Activated gamma-delta T cell treated with anti-CD3 and anti-CD28 coated beads, Interleukin-2, amount 50 U/mL, for 16 hours (primary cell): Measurements from ENCODE around the gene BBS12.
A peak's percentile ranks its signal among the peaks of the same experiment; 100 is the strongest.

ENCODE experiments used
- DNase-seq: peaks from one replicate; pipeline ENCODE4 v3.0.0-alpha.2; 2020; ENCODE audit warnings: low read depth

BBS12 gene

DNA sequence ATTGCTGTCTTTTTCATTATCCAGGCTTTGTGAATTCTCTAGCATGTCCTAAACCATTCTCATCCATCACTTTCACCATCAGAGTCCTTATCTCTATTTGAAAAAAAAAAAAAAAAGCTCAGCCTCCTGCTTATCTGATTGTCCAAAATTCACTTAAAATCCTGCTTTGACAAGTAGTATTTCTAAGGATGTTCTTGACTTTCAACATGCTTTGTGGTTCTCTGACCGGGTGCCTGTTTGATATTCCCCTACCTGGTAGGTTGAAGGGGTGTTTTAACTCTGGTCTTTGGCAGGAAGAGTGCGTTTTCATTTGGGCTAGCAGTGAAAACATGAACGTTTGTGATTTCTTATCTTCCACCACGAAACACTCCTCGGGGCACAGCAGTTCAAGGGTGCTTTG is 17.3 kb upstream of the BBS12 start:
- no peak for DNase-seq

DNA sequence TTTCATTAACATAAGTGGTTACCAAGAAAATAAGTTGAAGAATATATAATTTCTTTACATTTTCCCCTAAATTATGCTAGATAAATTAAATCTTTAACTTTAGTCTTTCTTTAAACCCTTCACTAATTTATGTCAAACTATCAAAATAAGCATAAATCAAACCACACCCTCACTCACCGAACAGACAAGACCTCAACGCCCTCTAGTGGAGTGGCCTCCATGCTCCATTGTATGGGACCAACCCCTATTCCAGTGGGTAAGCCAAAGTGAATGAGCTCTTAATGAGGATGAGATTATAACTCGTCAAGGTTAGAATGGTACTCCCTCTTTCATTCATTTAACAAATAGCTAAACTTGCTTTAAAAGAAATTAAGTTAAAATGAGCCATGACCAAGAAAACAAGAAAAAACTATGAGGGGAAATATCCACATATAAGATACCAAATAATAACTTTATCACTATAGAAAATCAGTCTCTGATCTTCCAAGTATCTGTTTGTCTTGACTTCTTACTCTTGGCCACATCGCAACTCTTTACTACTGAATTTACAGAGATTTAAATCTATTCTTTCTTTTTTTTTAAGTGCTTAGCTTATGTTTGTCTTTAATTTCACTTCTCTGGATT is 15.6 kb upstream of the BBS12 start:
- peak; percentile 48 for DNase-seq

DNA sequence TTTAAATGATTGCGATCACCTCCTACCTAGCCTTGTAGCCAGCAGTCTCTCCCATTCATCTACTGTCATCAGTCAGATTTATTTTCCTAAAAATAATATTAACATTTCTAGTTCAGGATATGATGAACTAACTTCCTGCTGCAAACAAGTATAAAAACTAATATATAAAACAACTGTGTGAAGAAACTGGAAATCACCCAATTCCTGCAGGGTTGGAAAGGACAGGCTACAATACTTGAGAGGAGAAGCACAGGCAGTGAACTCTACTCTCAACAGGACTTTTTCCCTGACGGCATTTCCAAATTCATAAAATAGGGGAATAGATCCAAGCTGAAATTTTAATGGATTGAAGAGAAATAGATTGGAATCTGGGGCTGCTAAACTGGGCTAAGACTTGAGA is 14.2 kb upstream of the BBS12 start:
- no peak for DNase-seq

DNA sequence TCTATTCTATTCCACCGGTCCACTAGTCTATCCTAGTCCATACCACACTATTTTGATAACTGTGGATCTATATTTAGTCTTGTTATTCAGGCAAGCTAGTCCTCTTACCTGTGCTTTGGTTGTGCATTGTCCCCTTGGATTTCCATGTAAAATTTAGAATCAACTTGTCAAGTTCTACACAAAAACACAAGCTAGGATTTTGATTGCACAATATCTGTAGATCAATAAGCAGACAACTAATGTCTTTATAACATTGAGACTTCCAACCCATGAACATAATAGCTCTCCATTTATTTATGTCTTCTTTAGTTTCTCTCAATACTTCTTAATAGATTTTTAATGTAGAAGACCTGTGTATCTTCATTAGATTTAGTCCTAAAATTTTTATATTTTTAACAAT is 10.2 kb upstream of the BBS12 start:
- DNase-seq = no peak

DNA sequence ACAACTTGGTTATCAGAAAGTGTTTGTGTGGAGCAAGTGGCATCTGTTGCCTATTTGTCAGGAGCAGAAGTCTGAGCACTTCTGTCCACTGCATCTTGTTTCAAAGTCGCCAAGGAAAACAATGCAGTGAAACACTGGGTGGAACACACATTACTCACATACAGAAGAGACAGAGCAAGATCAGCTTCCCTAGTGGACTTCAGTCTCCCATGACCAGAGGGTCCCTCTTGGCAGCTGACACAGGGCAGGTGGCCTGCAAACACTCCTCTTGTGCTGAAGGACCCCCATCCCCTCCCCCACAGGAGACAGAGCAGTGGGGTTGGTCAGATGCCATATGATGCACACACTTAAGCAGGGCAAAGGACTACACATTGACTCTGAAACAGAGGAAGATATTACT is 3.6 kb upstream of the BBS12 start:
- DNase-seq = no peak

DNA sequence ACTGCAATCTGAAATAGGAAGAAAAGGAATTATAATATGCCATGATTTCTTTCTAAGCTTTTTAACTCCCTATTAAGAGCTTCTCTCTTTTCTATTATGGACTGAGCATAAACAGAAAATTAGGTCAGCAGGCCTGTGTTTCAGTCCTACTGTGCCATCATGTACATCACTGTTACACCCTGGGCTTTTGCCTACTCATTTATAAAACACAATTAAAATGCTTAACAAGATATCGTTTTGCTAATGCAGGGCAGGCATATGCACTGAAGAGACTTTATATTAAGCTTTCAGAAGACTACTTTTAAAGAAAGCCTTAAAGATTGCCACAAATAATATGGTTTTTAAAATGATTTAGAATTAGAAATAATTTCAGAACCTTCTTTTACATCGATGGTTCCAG is 828 bp upstream of the BBS12 start:
- DNase-seq = no peak

DNA sequence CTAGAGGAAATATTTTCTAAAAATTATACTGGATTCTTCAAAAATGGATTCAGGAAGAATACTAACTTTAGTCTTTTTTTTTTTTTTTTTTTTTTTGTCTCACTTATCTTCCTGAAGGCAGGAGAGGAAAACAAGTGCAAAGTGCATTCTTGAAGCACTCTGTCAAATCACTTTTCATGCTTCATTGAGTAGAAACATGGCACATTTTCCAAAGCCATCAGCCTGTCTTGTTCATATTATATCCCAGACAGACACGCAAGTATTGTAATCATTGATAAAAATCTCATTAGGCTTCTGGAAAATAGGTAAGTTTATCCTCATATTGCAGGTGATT is 1.2 kb downstream of the BBS12 start:
- DNase-seq = no peak

DNA sequence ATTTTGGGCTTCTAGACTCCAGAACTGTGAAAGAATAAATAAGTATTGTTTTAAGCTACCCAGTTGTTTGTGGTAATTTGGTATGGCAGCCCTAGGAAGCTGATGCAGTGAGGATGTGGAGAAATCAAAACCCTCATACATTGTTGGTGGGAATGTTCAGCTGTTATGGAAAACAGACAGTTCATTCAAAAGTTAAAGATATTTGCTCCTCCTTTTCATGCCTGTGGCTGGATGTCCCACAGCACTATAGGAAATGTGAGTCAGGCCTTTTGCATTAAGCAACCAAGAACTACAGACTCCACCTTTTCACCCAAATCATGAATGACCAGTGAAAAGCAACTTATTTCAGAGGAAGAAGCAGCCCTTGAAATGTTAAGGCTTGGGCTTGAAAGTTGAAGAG is 6.7 kb downstream of the BBS12 start:
- no peak for DNase-seq

DNA sequence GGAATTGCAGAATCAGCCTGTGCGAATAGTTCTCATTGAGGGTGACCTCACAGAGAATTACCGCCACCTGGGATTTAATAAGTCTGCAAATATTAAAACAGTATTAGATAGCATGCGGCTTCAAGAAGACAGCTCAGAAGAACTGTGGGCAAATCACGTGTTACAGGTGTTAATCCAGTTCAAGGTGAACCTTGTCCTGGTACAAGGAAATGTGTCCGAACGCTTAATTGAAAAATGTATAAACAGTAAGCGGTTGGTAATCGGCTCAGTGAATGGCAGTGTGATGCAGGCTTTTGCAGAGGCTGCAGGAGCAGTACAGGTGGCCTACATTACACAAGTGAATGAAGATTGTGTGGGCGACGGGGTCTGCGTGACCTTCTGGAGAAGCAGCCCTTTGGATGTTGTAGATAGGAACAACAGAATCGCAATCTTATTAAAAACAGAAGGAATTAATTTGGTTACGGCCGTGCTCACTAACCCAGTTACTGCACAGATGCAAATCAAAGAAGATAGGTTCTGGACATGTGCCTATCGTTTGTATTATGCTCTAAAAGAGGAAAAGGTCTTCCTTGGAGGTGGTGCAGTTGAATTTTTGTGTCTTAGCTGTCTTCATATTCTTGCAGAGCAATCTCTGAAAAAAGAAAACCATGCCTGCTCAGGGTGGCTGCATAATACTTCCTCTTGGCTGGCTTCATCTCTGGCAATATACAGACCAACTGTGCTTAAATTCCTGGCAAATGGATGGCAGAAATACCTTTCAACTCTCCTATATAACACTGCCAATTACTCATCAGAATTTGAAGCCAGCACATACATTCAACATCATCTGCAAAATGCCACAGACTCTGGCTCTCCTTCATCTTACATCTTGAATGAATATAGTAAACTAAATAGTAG is 10.7 kb downstream of the BBS12 start:
- DNase-seq = no peak

DNA sequence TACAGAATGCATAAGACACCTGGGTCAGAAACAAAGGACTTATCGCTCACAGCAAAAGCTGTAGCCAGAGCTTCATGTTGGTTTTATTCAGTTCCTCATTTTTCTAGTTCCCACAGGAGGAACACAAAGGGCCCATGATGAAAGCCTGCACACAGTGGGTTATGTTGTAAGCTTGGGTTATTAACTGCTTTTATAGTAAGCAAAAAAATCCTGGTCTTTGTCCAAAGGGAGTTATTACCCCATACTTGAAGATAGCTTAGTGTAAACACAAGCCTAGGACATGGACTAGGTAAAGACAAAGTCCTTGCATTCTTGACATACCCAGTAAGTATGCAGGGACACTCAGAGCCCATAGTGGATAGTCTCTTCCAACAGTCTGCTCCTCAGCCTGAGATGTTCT is 11.7 kb downstream of the BBS12 start:
- DNase-seq = no peak

DNA sequence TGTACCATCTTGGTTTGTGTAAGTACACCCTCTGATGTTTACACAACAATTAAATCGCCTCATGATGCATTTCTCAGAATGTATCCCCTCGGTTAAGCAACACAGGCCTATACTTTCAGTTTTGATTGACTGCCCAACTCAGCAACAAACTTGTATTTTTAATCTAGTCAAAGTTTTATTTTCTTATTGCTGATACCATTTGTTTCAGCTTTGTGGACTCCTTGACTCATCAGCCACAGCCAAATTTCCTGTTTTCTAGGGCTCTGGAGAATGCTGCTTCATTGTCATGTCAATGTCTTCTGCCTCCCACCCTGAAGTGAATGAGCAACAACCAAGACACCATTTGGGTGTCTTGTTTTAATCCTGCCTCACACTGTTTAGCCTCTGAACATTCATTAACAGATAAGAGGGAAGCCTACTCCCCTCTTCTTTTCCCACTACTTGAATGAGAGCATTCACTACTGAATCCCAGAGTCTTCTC is 14.0 kb downstream of the BBS12 start:
- no peak for DNase-seq

DNA sequence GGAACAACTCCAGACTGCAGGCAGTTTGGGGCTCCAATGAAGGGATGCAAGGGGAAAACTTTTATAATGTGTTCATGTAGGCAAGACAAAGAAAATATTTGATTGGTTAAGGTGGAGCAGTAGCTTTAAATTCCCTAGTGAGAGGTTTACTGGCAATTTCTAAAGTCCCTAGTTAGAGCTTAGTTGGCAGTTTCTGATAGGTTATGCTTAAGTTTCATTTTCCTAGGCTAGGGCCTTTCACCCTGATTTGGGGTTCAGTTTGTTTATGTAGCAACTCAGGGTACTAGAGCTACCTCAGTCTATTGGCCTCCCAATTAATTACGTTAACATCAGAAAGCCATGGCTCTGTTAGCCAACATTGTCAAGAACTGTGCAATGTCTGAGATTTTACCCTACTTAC is 14.6 kb downstream of the BBS12 start:
- DNase-seq = no peak

DNA sequence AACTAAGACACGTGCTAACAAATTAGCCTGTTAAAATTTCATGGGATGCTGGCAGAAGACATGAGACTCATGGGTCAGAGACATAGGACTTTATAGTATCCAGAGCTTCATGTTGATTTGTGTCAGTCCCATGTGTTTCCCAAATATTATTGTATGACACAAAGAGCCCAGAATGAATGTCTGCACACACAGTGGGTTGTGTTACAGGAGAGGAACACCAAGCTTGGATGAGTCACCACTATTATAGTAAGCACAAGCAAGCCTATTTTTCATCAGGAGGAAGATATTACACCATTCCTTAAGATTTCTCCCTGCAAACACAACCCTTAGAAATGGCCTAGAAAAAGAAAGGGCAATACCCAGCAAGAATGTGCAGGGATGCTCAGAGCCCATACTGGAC is 15.4 kb downstream of the BBS12 start:
- DNase-seq = no peak

DNA sequence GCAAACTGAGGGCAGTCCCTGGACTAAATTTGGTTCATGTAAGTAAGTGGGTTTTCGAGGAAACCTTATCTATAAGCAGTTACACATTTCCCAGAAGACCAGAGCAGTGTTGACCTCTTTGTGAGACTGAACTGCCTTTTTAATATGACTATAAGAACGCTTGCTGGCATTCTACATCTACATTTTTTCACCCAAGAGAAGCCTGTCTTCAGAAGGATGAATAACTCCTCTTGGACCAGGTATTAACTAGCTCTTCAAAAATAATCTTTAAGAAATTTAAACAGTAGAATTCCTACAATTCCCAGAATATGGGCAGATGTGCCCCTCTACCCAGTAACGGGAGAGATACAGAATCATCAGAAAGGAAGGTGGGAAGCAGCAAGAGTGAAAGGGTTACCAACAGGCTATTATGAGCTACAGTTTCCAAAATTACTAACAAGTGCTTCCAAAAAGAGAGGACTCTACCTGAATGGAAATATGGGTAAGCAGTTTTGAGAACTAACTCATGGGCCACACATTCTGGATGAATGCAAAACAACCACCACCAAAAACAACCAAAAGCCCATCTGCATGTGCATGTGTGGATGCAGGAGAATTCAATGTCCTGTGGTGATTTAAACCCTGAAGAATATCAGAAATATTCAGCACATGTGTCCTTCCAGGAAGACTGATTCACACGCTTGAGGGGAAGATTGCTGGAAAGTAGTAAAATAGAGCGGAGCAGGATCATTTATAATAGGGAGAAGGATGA is 17.4 kb downstream of the BBS12 start:
- no peak for DNase-seq

DNA sequence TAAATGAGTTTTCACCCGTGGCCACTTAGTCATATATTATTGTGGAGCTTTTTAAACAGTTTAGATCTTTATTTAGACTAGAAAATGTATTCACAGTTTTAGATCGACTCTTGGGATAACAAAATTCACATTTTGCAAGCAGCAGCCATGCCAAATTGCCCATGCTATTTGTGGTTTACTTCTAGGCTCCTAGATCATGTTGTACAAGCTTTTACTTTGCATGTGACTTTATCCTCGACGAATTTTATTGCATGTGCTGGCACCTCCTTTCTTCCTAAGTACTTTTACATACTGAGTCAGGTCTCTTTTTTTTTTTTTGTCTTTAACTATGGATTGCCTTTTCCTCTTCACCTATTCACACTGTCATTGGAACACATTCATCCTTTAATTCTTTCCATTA is 23.2 kb downstream of the BBS12 start:
- DNase-seq = no peak

DNA sequence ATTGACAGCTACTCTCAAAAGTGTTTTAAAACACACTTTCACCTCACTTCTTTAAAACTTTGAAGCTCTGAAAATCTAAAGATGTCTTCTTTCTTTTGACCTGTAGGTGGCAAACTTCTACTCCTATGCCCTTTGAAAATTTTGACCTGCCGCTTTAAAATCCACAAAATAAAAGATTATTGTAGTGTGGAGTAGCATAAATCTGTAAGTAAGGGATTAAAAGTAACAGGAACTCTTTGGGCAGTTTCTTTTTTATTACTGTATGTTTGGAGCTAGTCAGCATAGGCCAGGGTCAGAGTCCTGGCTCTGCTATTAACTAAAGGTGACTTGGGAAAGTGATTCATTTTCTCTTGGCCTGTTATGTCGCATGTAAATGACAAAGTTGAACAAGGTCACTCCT is 25.5 kb downstream of the BBS12 start:
- no peak for DNase-seq

DNA sequence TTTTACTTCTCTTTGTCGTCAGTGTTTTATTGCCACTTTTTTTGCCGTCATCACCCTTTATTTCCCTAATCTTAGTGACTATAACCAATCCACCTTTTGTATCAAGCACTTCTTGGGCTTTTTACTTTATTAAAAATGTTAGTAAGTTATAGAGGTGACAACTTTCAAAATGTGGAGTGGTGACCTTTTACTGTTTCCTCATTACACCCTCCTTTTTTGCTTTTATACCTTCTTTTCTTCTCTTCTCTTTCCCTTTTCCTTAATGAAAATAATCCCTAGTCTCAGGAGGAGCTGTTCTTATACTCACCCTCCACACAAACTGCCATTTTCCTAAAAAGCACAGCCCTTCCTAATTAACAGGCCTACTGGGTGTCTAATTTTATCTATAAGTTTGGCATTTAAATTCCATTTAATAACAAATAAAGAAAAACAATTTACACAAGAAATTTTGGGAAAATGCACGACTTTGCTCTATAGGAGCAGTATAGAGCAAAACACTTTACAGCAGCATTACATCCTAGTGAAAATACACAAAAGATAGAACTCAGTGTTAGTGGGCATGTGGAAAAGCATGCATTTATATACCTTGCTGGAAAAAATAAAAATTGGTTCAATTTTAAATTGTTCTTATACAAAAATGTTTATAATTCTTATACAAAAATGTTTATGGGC is 27.3 kb downstream of the BBS12 start:
- DNase-seq = no peak

DNA sequence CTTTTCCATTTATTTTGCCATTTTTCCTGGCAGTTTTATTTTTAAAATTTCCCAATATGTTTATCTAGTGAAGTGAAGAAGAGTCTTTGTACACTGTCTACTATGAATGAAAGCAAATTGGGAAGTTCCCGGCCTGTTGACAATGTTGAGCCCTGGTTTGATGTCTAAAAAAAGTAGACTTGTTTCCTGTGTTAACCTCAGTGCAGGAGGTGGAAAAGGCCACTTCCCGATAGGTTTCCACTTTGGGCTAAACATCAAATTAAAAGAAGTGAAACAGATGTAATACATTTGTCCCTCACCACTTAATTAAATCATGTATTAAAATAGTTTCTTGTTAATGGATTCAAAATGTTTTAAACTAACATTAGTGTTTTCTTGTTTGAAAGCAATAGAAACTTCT is 30.0 kb downstream of the BBS12 start:
- DNase-seq = peak; percentile 1

DNA sequence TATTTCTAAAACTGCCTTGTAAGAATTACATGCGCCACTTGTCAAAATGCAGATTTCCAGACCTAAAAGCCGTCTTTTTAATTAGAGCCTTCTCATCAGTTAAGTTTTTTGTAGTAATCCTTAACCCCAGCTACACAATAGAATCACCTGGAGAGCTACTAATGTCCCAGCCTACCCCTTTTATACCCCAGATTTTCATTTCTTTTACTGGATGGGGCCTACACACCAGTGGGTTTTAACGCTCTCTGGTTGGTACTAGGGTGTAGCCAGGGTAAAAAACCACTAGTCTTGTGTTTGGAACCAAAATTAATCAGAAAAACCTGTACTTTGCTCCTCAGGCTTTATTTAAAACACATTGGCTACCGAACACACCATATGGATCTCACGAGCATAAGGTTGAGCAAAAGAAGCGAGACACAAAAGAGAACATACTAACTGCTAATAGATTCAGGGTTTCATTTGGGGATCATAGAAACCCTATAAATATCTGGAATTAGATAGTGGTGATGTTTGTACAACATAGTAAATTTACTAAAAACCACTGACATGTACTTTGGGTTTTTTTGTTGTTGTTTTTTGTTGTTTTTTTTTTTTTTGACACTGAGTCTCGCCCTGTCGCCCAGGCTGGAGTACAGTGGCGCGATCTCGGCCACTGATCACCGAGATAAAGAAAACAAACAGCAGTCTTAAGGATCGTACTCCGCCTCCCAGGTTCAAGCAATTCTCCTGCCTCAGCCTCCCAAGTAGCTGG is 30.6 kb downstream of the BBS12 start:
- no peak for DNase-seq

DNA sequence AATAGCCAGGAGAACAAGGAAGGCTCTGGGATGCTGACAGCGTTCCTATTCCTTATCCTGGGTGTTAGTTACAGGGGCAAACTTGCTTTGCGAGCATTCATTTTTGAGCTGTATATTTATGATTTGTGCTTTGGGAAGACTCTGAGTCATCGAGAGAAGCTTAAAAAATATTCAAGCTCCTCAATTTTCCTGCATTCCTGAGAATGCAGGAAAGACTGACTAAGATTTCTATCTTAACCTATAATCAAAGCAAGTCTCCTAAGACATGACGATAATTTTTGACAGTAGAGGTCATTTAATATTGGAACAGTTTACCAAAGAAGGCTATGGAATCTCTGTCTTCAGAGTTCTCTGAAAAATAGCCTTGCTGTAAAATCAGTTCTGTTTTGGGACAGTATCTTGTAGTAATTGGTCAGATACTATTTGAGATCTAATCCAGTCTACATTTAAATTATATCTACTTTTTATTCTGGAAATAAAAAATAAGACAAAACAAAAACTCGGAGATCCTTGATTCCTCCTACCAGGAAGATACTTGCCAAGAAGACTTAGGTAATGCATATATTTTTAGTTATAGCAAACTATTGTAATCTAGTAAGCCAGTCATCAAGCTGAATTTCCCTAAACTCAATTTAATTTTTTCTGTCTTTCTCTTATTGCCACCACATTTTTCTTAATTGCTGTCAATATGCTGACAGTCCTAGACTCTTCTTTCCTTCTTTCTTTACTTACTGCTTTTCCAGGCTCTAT is 31.7 kb downstream of the BBS12 start:
- DNase-seq = no peak

DNA sequence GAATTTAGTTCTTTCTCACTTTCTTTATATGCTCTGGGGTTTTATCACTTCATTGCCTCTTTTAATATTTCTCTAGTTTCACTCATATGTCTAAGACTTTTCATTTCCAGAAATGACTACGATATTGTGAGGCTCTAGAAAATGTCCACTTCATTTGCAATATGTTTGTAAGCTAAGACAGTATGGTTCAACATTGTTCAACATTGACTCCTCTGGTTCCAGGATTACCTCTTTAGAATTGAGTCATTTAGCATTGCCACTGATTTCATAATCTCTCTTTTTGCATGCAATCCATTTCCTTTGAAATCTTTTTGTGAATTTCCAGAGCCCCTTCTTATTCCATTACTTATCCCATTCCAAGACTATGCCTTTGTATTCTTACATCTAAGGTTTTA is 32.3 kb downstream of the BBS12 start:
- no peak for DNase-seq
